SU-DHL-6 (cell line): ENCODE results near the gene RNF40.

Experiments
- H2AFZ ChIP-seq: fragments of 200-600 bp; sonication (generic); 2 replicates; pipeline ENCODE4 v1.6.1; 2014; ENCODE audit warnings: low read depth, mild to moderate bottlenecking, moderate library complexity, mixed read lengths, antibody characterized with exemption, low read length; ENCODE audit not compliant: severe bottlenecking
- H3F3A ChIP-seq: fragments of 200-600 bp; shearing (Covaris generic); 2 replicates; pipeline ENCODE4 v1.6.0; 2016; ENCODE audit warnings: antibody characterized with exemption, mild to moderate bottlenecking; ENCODE audit not compliant: insufficient read depth
- H3K27ac ChIP-seq: fragments of 200-600 bp; sonication (generic); 2 replicates; pipeline ENCODE4 v1.5.1; 2016; ENCODE audit warnings: low read depth, mild to moderate bottlenecking, low read length, moderate library complexity, mixed read lengths
- H3K27me3 ChIP-seq: fragments of 200-600 bp; sonication (generic), shearing (Covaris generic); 2 replicates; pipeline ENCODE4 v1.6.0; 2014; ENCODE audit warnings: mild to moderate bottlenecking, low read length
- H3K36me3 ChIP-seq: fragments of 200-600 bp; sonication (generic); 2 replicates; pipeline ENCODE4 v1.6.1; 2014; ENCODE audit warnings: mild to moderate bottlenecking, low read length, mixed read lengths
- H3K4me2 ChIP-seq: fragments of 300-600, 200-600 bp; shearing (Covaris generic), sonication (generic); 2 replicates; pipeline ENCODE4 v1.6.0; 2014; ENCODE audit warnings: low read length, low read depth, mild to moderate bottlenecking; ENCODE audit not compliant: poor library complexity, severe bottlenecking
- H3K4me3 ChIP-seq: fragments of 200-600 bp; sonication (generic); 2 replicates; pipeline ENCODE4 v1.5.1; 2014; ENCODE audit warnings: antibody characterized with exemption, low read length, mild to moderate bottlenecking, mixed read lengths; ENCODE audit not compliant: insufficient read depth, poor library complexity, severe bottlenecking
- H3K79me2 ChIP-seq: fragments of 200-600 bp; sonication (generic); 2 replicates; pipeline ENCODE4 v1.6.1; 2014; ENCODE audit warnings: mild to moderate bottlenecking, low read length, moderate library complexity; ENCODE audit not compliant: insufficient read depth
- H3K9ac ChIP-seq: fragments of 200-600 bp; sonication (generic); 2 replicates; pipeline ENCODE4 v1.7.0; 2014; ENCODE audit warnings: mild to moderate bottlenecking, low read length
- H3K9me2 ChIP-seq: fragments of 200-600 bp; sonication (generic); replicated peaks from 2 replicates; pipeline ENCODE4 v1.6.1; 2014; ENCODE audit warnings: low read length; ENCODE audit not compliant: insufficient read depth
- H3K9me3 ChIP-seq: fragments of 200-600 bp; sonication (generic); 2 replicates; pipeline ENCODE4 v1.6.1; 2014; ENCODE audit warnings: low read length, mixed read lengths; ENCODE audit not compliant: insufficient read depth
- H4K20me1 ChIP-seq: fragments of 200-600 bp; sonication (generic); 2 replicates; pipeline ENCODE4 v1.6.1; 2014; ENCODE audit warnings: low read depth, mild to moderate bottlenecking, antibody characterized with exemption, low read length, moderate library complexity, mixed read lengths
- CTCF ChIP-seq: fragments of 200-600 bp; sonication (generic); IDR thresholded peaks from one replicate; pipeline ENCODE4 v1.5.1; 2017; ENCODE audit warnings: antibody characterized with exemption, mild to moderate bottlenecking, low read length, moderate library complexity; ENCODE audit not compliant: insufficient read depth, poor library complexity, severe bottlenecking
- EZH2phosphoT487 ChIP-seq: fragments of 200-600 bp; sonication (generic), shearing (Covaris generic); conservative IDR thresholded peaks from 2 replicates; pipeline ENCODE4 v1.6.1; 2018; ENCODE audit warnings: mild to moderate bottlenecking, antibody characterized with exemption, low read length, moderate library complexity, mixed read lengths

RNF40 gene

GRCh38 chr16:30728899-30729672 is 33.0 kb upstream of the RNF40 start:
- Histone ChIP-seq H3K9me3 (no peaks in the 10 kb centered on the region), H3K9ac (no peak overlapping the region), H3F3A (no peaks in the 10 kb centered on the region), H3K27me3 (no peaks in the 10 kb centered on the region), H3K79me2 (peaks cover 11% of the 10 kb centered on the region), H4K20me1 (no peaks in the 10 kb centered on the region; the same call in 1 of the 2 replicates), H3K9me2 (no peaks in the 10 kb centered on the region), H3K4me3 (no peak overlapping the region), H3K36me3 (peaks cover 18% of the 10 kb centered on the region), H3K4me2 (no peak overlapping the region), H2AFZ (no peak overlapping the region), H3K27ac (no peak overlapping the region)
- no peak for TF ChIP-seq EZH2phosphoT487
- TF ChIP-seq CTCF: no peak

DNA sequence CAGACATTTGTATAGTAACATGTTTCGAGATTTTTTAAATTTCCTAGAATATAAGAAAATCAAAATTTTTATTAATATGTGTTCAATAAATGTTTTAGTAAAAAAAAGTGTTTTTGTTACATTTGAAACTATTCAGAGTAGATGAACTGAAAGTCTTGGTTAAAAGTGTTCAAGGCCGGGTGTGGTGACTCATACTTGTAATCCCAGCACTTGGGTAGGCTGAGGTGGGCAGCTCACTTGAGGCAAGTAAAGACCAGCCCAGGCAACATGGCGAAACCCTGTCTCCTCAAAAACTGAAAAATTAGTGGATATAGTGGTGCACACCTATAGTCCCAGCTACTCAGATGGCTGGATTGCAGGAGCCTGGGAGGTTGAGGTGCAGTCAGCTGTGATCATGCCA is 30.7 kb upstream of the RNF40 start:
- H3K9me3 ChIP-seq: no peaks in the 10 kb centered on the region
- no peaks in the 10 kb centered on the region for H3K9me2 ChIP-seq
- no peaks in the 10 kb centered on the region for H4K20me1 ChIP-seq
- no peak for TF ChIP-seq CTCF
- TF ChIP-seq EZH2phosphoT487: no peak
- H3K27ac ChIP-seq: no peak overlapping the region
- H3K36me3 ChIP-seq: peaks cover 18% of the 10 kb centered on the region; the same call in 1 of the 2 replicates
- peaks cover 5% of the 10 kb centered on the region; the same call in 1 of the 2 replicates for H3K79me2 ChIP-seq
- H3K9ac ChIP-seq: no peak overlapping the region
- no peak overlapping the region for H3K4me3 ChIP-seq
- H2AFZ ChIP-seq: no peak overlapping the region
- no peaks in the 10 kb centered on the region for H3F3A ChIP-seq
- no peaks in the 10 kb centered on the region for H3K27me3 ChIP-seq
- no peak overlapping the region for H3K4me2 ChIP-seq

GRCh38 chr16:30736995-30737793 is 24.9 kb upstream of the RNF40 start:
- Histone ChIP-seq H3F3A (no peaks in the 10 kb centered on the region), H3K36me3 (peaks cover 13% of the 10 kb centered on the region; the same call in 1 of the 2 replicates)

More at GRCh38 chr16:30736995-30737793, 24.9 kb upstream of the RNF40 start:
- no peaks in the 10 kb centered on the region for H3K27me3 ChIP-seq
- H3K9ac ChIP-seq: no peak overlapping the region
- no peak overlapping the region for H3K27ac ChIP-seq
- no peak overlapping the region for H3K4me2 ChIP-seq
- H3K4me3 ChIP-seq: no peak overlapping the region
- H4K20me1 ChIP-seq: no peaks in the 10 kb centered on the region
- no peaks in the 10 kb centered on the region for H3K9me3 ChIP-seq
- H3K79me2 ChIP-seq: no peaks in the 10 kb centered on the region
- TF ChIP-seq CTCF (no peak), EZH2phosphoT487 (no peak)
- H2AFZ ChIP-seq: no peak overlapping the region
- no peaks in the 10 kb centered on the region for H3K9me2 ChIP-seq
